GM20000 (cell line): ENCODE results near the gene SSC4D.
"Not testable (repeated sequence)": the region's sequence is repeated elsewhere in the genome, so short reads cannot be mapped to it uniquely, and the experiment has no call there.

Experiments used
- DNase-seq: peaks from one replicate; pipeline ENCODE4 v3.0.0; 2012; ENCODE audit warnings: low spot score
- CTCF ChIP-seq: IDR thresholded peaks from 2 replicates; pipeline ENCODE4 v1.5.1; 2012; ENCODE audit warnings: mild to moderate bottlenecking, control low read depth; ENCODE audit errors: extremely low read depth, missing control alignments

SSC4D gene

GRCh38 chr7:76393116-76394031 lies 16.1 kb downstream of the SSC4D start:
- no peak for TF ChIP-seq CTCF
- DNase-seq, result peak; percentile 100

- no peak for TF ChIP-seq CTCF
- DNase-seq, result no peak
These were observed 16.9 kb downstream of the SSC4D start for GRCh38 chr7:76392531-76393115.

DNA sequence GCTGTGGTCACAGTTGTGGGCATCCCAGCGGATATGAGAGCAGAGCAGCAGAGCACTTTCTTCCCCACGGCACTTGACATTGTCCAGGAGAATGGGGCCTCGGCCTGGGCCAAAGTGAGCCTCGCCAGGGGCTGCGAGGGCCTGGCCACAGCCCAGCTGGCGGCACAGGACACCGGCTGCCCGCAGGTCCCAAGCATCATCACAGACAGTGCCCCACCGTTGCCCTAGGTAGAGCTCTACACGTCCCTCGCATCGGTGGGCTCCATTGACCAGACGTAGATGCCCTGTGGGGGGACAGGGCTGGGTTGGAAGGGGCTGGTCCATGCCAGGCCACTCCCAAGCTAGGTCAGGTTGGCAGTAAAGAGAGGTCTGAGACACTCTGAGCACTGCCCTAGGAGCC lies 19.4 kb downstream of the SSC4D start:
- TF ChIP-seq CTCF, result no peak
- no peak for DNase-seq

- not testable (repeated sequence) for DNase-seq
These were observed 21.7 kb downstream of the SSC4D start for GRCh38 chr7:76387789-76388188.

DNA sequence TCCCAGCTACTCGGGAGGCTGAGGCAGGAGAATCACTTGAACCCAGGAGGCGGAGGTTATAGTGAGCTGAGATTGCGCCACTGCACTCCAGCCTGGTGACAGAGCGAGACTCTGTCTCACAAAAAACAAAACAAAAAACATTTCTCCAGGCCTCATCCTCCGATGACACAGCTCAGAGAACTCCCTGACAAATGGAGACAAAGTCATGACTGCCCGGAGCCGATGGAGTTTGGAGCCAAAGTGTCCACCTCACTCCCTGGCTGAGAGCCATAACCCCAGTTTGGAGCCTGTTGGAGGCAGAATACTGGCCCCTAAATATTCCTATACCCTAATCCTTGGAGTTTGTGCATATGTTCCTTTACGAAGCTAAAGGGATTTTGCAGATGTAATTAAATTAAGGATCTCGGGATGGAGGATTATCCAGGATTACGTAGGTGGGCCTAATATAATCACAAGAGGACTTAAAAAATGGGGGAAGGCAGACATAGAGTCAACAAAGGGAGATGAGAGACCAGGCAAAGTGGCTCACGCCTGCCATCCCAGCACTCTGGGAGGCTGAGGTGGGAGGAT lies 22.7 kb downstream of the SSC4D start:
- DNase-seq, result no peak
- TF ChIP-seq CTCF, result no peak

- TF ChIP-seq CTCF, result no peak
These were observed 26.2 kb downstream of the SSC4D start for GRCh38 chr7:76383089-76383944.

DNA sequence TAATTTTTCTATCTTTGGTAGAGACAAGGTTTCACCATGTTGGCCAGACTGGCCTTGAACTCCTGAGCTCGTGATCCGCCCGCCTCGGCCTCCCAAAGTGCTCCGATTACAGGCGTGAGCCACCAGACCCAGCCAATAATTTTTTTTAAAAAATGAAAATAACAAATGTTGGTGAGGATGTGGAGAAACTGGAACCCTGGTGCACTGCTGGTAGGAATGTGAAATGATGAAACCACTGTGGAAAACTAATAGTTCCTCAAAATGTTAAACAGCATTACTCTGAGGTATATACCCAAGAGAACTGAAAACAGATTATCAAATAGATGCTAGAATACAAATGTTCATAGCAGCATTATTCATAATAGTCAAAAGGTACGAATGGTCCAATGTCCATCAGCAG lies 27.7 kb downstream of the SSC4D start:
- TF ChIP-seq CTCF, result no peak
- no peak for DNase-seq

More at GRCh38 chr7:76383089-76383944, 26.2 kb downstream of the SSC4D start:
- no peak for DNase-seq
